ENCODE results near the gene PCSK6.

DNA sequence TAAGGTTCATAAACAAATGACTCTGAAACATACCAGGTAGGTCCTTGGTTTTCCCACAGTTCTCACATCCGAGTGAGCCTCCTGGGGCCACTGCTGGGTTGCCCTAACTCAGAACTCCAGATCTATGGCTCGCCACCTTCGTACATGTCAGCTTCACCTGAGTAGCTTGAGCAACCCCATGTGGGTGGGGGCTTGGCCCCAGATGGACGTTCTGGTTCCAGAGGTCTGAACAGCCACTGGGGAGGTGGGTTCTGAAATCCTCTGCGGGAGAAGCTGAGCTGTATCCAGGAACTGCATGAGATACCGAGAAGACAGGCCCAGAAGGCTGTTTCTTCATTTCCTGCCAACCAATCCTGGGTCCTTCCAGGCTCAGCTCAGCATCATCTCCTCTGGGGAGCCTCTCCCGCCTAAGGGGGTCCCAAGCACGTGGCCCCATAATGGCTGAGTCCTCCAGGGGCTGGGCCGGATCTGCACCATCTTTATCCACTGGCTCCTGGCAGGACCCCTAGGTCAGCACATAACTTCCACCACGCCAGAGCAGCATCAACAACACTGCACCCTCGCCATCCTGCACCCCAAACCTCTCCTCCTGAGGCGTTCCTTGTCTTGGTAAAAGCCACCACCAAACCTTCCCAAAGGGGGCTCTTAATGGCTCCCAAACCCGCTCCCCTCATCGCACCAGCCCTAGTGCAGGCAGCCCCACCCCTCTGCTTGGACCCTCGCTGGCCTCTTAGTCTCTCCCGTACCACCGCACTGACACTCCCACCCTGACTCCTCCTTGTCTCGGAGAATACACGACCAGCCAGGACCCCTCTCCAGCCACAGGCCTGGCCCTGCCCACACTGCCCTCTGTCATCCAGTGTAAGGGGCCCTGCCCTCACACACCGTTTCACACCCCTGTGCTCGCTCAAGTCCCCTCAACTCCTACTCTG is 39.8 kb downstream of the PCSK6 start:
- TF ChIP-seq, protein P1, sequence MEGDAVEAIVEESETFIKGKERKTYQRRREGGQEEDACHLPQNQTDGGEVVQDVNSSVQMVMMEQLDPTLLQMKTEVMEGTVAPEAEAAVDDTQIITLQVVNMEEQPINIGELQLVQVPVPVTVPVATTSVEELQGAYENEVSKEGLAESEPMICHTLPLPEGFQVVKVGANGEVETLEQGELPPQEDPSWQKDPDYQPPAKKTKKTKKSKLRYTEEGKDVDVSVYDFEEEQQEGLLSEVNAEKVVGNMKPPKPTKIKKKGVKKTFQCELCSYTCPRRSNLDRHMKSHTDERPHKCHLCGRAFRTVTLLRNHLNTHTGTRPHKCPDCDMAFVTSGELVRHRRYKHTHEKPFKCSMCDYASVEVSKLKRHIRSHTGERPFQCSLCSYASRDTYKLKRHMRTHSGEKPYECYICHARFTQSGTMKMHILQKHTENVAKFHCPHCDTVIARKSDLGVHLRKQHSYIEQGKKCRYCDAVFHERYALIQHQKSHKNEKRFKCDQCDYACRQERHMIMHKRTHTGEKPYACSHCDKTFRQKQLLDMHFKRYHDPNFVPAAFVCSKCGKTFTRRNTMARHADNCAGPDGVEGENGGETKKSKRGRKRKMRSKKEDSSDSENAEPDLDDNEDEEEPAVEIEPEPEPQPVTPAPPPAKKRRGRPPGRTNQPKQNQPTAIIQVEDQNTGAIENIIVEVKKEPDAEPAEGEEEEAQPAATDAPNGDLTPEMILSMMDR (IDR thresholded peaks at IDR 0.05): no peak
- TF ChIP-seq POLR2A (IDR thresholded peaks at IDR 0.05): no peak

Measured in gastroesophageal sphincter (tissue), 3 donors.